ENCODE data around the gene RNF126.

DNA sequence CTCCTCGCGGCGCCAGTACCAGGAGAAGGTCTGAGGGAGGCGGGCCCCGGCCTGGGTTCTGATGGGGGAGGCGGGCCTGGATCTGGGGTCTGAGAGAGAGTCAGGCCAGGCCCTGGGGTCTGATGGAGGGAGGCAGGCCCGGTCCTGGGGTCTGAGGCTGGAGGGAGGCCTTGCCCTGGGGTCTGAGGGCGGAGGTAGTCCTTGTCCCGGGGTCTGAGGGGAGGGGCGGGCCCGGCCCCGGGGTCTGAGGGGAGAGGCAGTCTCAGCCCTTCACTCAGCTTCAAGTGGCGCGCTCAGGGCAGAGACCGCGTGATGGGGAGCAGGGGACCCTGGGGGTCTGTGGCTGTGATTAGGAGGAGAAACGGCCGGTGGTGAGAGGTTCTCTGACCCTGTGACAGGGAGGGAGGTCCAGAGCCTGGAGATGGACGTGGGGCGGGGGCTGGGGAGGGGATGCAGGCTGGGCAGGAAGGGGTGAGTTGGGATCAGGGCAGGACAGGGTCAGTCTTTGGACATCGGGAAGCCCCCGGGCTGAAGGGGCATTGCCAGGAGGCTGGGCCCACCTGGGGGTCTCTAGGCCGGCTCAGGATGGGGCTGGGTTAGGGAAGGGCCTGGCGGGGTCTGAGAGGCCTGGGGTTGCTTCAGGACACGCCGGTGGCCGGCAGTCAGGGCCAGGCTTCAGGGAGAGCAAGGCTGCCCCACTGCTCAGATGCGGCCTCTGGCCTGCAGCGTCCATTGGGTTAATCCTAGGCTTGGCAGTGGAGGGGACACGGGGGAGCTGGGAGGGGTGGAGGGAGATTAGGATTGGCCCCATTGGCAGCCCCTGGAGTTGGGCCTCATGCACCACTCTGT, 54.6 kb downstream of the RNF126 start:
- TF ChIP-seq POLR2A (IDR thresholded peaks at IDR 0.05) = no peak
- TF ChIP-seq CTCF (IDR thresholded peaks at IDR 0.05 in 4 of 5, conservative IDR thresholded peaks at IDR 0.05 in 1 of 5) = no peak
